GM12891 (cell line): ENCODE data around the gene FUS.

Source experiments
- POLR2A ChIP-seq: IDR thresholded peaks from 2 replicates; pipeline ENCODE4 v1.6.1; 2011; ENCODE audit warnings: low read depth, low read length, control low read depth
- POLR2AphosphoS5 ChIP-seq: IDR thresholded peaks from 2 replicates; pipeline ENCODE4 v1.6.1; 2011; ENCODE audit warnings: low read depth, low read length, control low read depth
- TAF1 ChIP-seq: IDR thresholded peaks from 2 replicates; pipeline ENCODE4 v1.6.1; 2011; ENCODE audit warnings: low read depth, low read length, control low read depth

DNA sequence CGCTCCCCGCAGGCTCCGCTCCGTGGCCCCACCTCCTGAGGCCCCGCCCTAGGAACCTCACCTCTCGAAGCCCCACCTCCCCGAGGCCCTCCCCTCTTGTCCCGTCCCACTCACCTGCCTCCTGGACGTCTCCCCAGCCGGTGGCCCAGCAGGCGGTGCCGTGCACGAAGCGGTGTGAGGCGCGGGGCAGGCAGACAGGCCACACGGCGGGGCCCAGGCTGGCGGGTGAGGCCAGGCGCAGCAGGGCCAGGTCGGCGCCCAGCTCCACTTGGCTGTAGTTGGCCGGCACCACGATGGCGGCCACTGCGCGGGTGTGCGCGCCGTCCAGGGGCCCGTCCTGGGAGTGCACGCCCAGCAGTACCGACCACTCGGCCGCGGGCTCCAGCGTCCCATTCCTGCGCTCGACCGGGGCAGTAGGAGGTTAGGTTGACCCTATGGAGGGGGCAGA lies 31.6 kb upstream of the FUS start:
- no peak for TF ChIP-seq POLR2A
- no peak for TF ChIP-seq TAF1
- no peak for TF ChIP-seq POLR2AphosphoS5
